ENCODE measurements around the gene C11orf68. TPM values are rescaled to one million over a fixed set of nuclear protein-coding genes. Genes with fewer than 3 reads are reported as not detected.

The C11orf68 gene
- total and polyA plus RNA-seq, 8 donors = 3.1 to 31.3 (median 13.7) TPM

GRCh38 chr11:65960824-65961266 is 42.0 kb upstream of the C11orf68 start:
- peaks cover 17 to 38% (median 32%) of the 10 kb centered on the region in 4 donors for H3K4me1 ChIP-seq
- intact Hi-C loops (cut with DNase I; ENCODE audit: low total_unique reads) = loop anchor here (5.0 kb wide), 1 partner anchor 79 kb away; no protein-coding TSS in a partner anchor
- 44 to 55% (median 49%) methylated on average over 15 to 16 of the region's 16 CpGs for WGBS, 5 donors
- H3K27me3 ChIP-seq = peaks cover 0 to 12% (median 0%) of the 10 kb centered on the region in 3 donors
- DNase-seq = no peak
- H3K4me3 ChIP-seq = peak overlapping the region; percentile 97 to 100 (median 98)
- no peaks in the 10 kb centered on the region for H3K9me3 ChIP-seq
- peak overlapping the region; percentile 76 to 94 (median 91) for H3K27ac ChIP-seq
- H3K36me3 ChIP-seq = peaks cover 16 to 24% (median 24%) of the 10 kb centered on the region in 4 donors
- TF ChIP-seq EP300 (IDR thresholded peaks at IDR 0.05) = no peak
- TF ChIP-seq POLR2A (IDR thresholded peaks at IDR 0.05) = no peak
- no peak for TF ChIP-seq CTCF (IDR thresholded peaks at IDR 0.05)
- no peak for TF ChIP-seq POLR2AphosphoS5 (IDR thresholded peaks at IDR 0.05)

- Histone ChIP-seq H3K27me3 (peaks cover 0 to 27% (median 9%) of the 10 kb centered on the region in 3 donors), H3K4me3 (no peak overlapping the region), H3K36me3 (peaks cover 0 to 5% (median 4%) of the 10 kb centered on the region in 4 donors), H3K9me3 (no peaks in the 10 kb centered on the region), H3K27ac (no peak overlapping the region), H3K4me1 (peaks cover 17 to 27% (median 26%) of the 10 kb centered on the region in 4 donors)
- no peak for DNase-seq
- 64 to 78% (median 76%) methylated on average over 15 to 17 of the region's 17 CpGs for WGBS, 5 donors
- intact Hi-C loops (cut with DNase I; ENCODE audit: low total_unique reads) = no loop called here
- TF ChIP-seq POLR2AphosphoS5 (IDR thresholded peaks at IDR 0.05) = no peak
- TF ChIP-seq CTCF (IDR thresholded peaks at IDR 0.05) = no peak
- TF ChIP-seq EP300 (IDR thresholded peaks at IDR 0.05) = no peak
- TF ChIP-seq POLR2A (IDR thresholded peaks at IDR 0.05) = no peak
These were observed 40.0 kb upstream of the C11orf68 start for GRCh38 chr11:65958774-65959420.

- no peaks in the 10 kb centered on the region for H3K9me3 ChIP-seq
- no peaks in the 10 kb centered on the region for H3K36me3 ChIP-seq
- H3K27ac ChIP-seq = no peak overlapping the region
- TF ChIP-seq CTCF (IDR thresholded peaks at IDR 0.05) (no peak), EP300 (IDR thresholded peaks at IDR 0.05) (no peak), POLR2A (IDR thresholded peaks at IDR 0.05) (no peak), POLR2AphosphoS5 (IDR thresholded peaks at IDR 0.05) (no peak)
- no peak overlapping the region for H3K4me3 ChIP-seq
- H3K27me3 ChIP-seq = peaks cover 0 to 32% (median 9%) of the 10 kb centered on the region in 3 donors
- no peak for DNase-seq
- WGBS, 5 donors = 48 to 76% (median 67%) methylated on average over 4 of the region's 4 CpGs
- intact Hi-C loops (cut with DNase I; ENCODE audit: low total_unique reads) = no loop called here
- peaks cover 14 to 21% (median 20%) of the 10 kb centered on the region in 4 donors for H3K4me1 ChIP-seq
These were observed 39.4 kb upstream of the C11orf68 start for GRCh38 chr11:65958291-65958690.

- Histone ChIP-seq H3K36me3 (no peaks in the 10 kb centered on the region), H3K4me3 (no peak overlapping the region), H3K9me3 (no peaks in the 10 kb centered on the region), H3K27me3 (peaks cover 0 to 35% (median 9%) of the 10 kb centered on the region in 3 donors), H3K27ac (no peak overlapping the region), H3K4me1 (no peaks in the 10 kb centered on the region)
- no peak for TF ChIP-seq EP300 (IDR thresholded peaks at IDR 0.05)
- no peak for TF ChIP-seq POLR2AphosphoS5 (IDR thresholded peaks at IDR 0.05)
- no peak for TF ChIP-seq CTCF (IDR thresholded peaks at IDR 0.05)
- TF ChIP-seq POLR2A (IDR thresholded peaks at IDR 0.05) = no peak
- no peak for DNase-seq
- WGBS, 5 donors = 66 to 75% (median 68%) methylated on average over 8 of the region's 8 CpGs
- intact Hi-C loops (cut with DNase I; ENCODE audit: low total_unique reads) = no loop called here
These were observed 35.9 kb upstream of the C11orf68 start for GRCh38 chr11:65954771-65955170.

Measured in stomach (tissue), 9 donors.